HCT116 (cell line): ENCODE results near the gene NLRP6. TPM values are rescaled to one million over a fixed set of nuclear protein-coding genes. Genes with fewer than 3 reads are reported as not detected.

Experiments
- ATAC-seq: fragments of 200-7000 bp; cut with Tn5 transposase; 2 replicates; pipeline ENCODE4 v1.9.1; 2020; ENCODE audit warnings: mild to moderate bottlenecking, moderate library complexity
- BruUV-seq: library from RNA; stranded (reverse); fragments of 400-500 nt; replicated peaks from 2 replicates; lab custom pipeline; 2021; lab: Mats Ljungman, UMichigan
- CTCF ChIA-PET: fragments of 300-600 bp; sonication (Branson Sonifier 250); formaldehyde crosslinking; loops from one replicate; lab custom pipeline; 2021; ENCODE audit warnings: antibody characterized with exemption; lab: Charles Lee
- POLR2A ChIA-PET: fragments of 300-600, 350-600 bp; sonication (Branson Sonifier 250); formaldehyde crosslinking; loops from one replicate; lab custom pipeline; 2021; ENCODE audit warnings: antibody characterized with exemption; lab: Charles Lee
- RAD21 ChIA-PET, 2 experiments: fragments of 300-600 bp; sonication (Branson Sonifier 250); formaldehyde crosslinking; loops; one replicate each; lab custom pipeline; 2023; ENCODE audit warnings: low total read pairs in 2 of 2; ENCODE audit not compliant: uncharacterized antibody in 2 of 2, unreplicated experiment in 2 of 2, low non-redundant PET in 1 of 2; lab: Charles Lee
- DNase-seq: peaks from one replicate; pipeline ENCODE4 v3.0.0-alpha.2; 2010; ENCODE audit warnings: low read depth, low spot score
- H2AFZ ChIP-seq: fragments of 200-600 bp; shearing (Covaris generic), sonication (generic); 2 replicates; pipeline ENCODE4 v1.6.1; 2017; ENCODE audit warnings: low read depth, mixed run types, mixed read lengths, antibody characterized with exemption, low read length; ENCODE audit not compliant: poor library complexity, severe bottlenecking
- H3K27ac ChIP-seq: 2 replicates; pipeline ENCODE4 v1.5.1; 2012; ENCODE audit warnings: low read depth, low read length
- H3K27me3 ChIP-seq: fragments of 200-600 bp; sonication (generic); 2 replicates; pipeline ENCODE4 v1.6.1; 2016; ENCODE audit warnings: mixed run types, low read length, mixed read lengths; ENCODE audit not compliant: insufficient read depth
- H3K36me3 ChIP-seq, 2 experiments: fragments of 200-500 bp in 1 of 2; fragments of 200-600 bp in 1 of 2; sonication (Bioruptor generic) in 1 of 2; sonication (generic) in 1 of 2; 2 replicates each; pipeline versions ENCODE4 v1.5.1 to v1.6.1; 2014 to 2016; ENCODE audit warnings: low read length in 2 of 2, inconsistent platforms in 1 of 2, mixed read lengths in 1 of 2, mixed run types in 1 of 2; ENCODE audit not compliant: insufficient read depth in 2 of 2, control insufficient read depth in 1 of 2
- H3K4me1 ChIP-seq, 2 experiments: fragments of 200-600 bp in 1 of 2; sonication (generic) in 1 of 2; 2 replicates each; pipeline versions ENCODE4 v1.5.1 to v1.6.1; 2012 to 2017; ENCODE audit warnings: low read length in 2 of 2, inconsistent platforms in 1 of 2, mild to moderate bottlenecking in 1 of 2, mixed read lengths in 1 of 2, mixed run types in 1 of 2, moderate library complexity in 1 of 2; ENCODE audit not compliant: insufficient read depth in 2 of 2, control insufficient read depth in 1 of 2
- H3K4me2 ChIP-seq: fragments of 200-600 bp; sonication (generic); 2 replicates; pipeline ENCODE4 v1.6.1; 2017; ENCODE audit warnings: mixed run types, low read length, mixed read lengths
- H3K4me3 ChIP-seq, 2 experiments: fragments of 200-600 bp in 1 of 2; sonication (generic) in 1 of 2; replicated peaks in 1 of 2; 2 replicates each; pipeline ENCODE4 v1.5.1; 2011 to 2016; ENCODE audit warnings: low read length in 2 of 2, control low read depth in 1 of 2, low read depth in 1 of 2, mild to moderate bottlenecking in 1 of 2, mixed read lengths in 1 of 2, mixed run types in 1 of 2
- H3K79me2 ChIP-seq: fragments of 200-600 bp; sonication (generic); 2 replicates; pipeline ENCODE4 v1.6.1; 2017; ENCODE audit warnings: mild to moderate bottlenecking, mixed run types, low read length, moderate library complexity, mixed read lengths; ENCODE audit not compliant: insufficient read depth
- H3K9ac ChIP-seq: fragments of 200-600 bp; sonication (generic); 2 replicates; pipeline ENCODE4 v1.6.1; 2016; ENCODE audit warnings: low read length, mixed read lengths
- H3K9me2 ChIP-seq: fragments of 200-600 bp; sonication (generic), shearing (Covaris generic); 2 replicates; pipeline ENCODE4 v1.6.1; 2017; ENCODE audit warnings: mixed run types, mild to moderate bottlenecking, moderate library complexity; ENCODE audit not compliant: insufficient read depth
- H3K9me3 ChIP-seq, 2 experiments: fragments of 200-500 bp in 1 of 2; fragments of 200-600 bp in 1 of 2; sonication (Bioruptor generic) in 1 of 2; sonication (generic) in 1 of 2; 2 replicates each; pipeline ENCODE4 v1.6.1; 2014 to 2017; ENCODE audit warnings: low read length in 2 of 2, mixed read lengths in 2 of 2, inconsistent platforms in 1 of 2, low read depth in 1 of 2, mild to moderate bottlenecking in 1 of 2, mixed run types in 1 of 2, moderate library complexity in 1 of 2; ENCODE audit not compliant: control insufficient read depth in 1 of 2, insufficient read depth in 1 of 2
- H4K20me1 ChIP-seq: fragments of 200-600 bp; sonication (generic), shearing (Covaris generic); 2 replicates; pipeline ENCODE4 v1.6.1; 2017; ENCODE audit warnings: mixed run types, mild to moderate bottlenecking, moderate library complexity; ENCODE audit not compliant: insufficient read depth
- POLR2AphosphoS5 ChIP-seq: IDR thresholded peaks from 2 replicates; pipeline ENCODE4 v1.6.1; 2011; ENCODE audit warnings: mild to moderate bottlenecking, low read depth, low read length, moderate library complexity
- SIN3A ChIP-seq: IDR thresholded peaks from 2 replicates; pipeline ENCODE4 v1.6.1; 2012; ENCODE audit warnings: low read depth
- SP1 ChIP-seq: IDR thresholded peaks from 2 replicates; pipeline ENCODE4 v1.6.1; 2012; ENCODE audit warnings: low read depth
- intact Hi-C: fragments of 100-400 bp; cut with micrococcal nuclease; formaldehyde crosslinking; loops from 2 replicates; pipeline ENCODE4 v1.10.0; 2022
- total RNA-seq: library from RNA; stranded (reverse); gene quantifications from one replicate; pipeline ENCODE4 v1.2.1, GENCODE V29; 2021; ENCODE audit not compliant: unreplicated experiment
- TF ChIP-seq, protein P1 (sequence below): IDR thresholded peaks from 2 replicates; pipeline ENCODE4 v1.6.1; 2012

NLRP6 gene
- total RNA-seq, 1 experiment from 2014 or later: not detected

DNA sequence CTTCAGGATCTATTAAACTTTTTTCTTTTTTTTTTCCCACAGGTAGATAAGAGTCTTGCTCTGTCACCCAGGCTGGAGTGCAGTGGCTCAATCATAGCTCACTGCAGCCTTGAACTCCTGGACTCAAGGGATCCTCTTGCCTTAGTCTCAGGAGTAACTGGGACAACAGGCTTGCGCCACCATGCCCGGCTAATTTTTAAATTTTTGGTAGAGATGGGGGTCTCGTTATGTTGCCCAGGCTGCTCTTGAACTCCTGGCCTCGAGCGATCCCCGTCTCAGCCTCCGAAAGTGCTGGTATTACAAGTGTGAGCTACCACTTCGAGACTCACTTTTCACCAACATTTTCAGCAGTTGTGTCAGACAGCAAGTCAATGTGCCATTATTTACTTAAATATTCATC lies 43.0 kb upstream of the NLRP6 start:
- RAD21 ChIA-PET: no interaction called here

DNA sequence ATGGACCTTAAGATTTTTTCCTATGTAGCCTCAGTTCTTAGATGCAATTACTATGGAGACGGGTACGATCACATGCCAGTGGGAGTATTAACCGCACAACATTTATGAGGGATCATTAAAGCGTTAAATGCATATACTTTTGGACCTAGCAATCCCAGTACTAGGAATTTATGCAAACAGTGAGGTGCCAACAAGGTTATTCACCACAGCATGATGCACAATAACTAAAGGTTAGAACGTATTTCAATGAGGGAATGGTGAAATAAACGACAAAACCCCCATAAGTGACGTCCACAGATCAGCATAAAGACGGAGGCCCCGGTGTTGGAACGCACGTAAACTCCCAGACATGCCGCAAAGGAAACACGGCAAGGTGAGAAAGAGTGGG lies 42.6 kb upstream of the NLRP6 start:
- H3K4me1 ChIP-seq: peaks cover 6 to 20% of the 10 kb centered on the region in 2 experiments; a peak in 3 of 4 replicates
- H3K9me2 ChIP-seq: no peaks in the 10 kb centered on the region
- RAD21 ChIA-PET: no interaction called here
- POLR2A ChIA-PET: no interaction called here
- BruUV-seq: no TSS peak
- peaks cover 44% of the 10 kb centered on the region for H3K79me2 ChIP-seq
- no peaks in the 10 kb centered on the region for H3K9me3 ChIP-seq
- no peaks in the 10 kb centered on the region for H3K27me3 ChIP-seq
- H3K36me3 ChIP-seq: peaks cover 7 to 12% of the 10 kb centered on the region in 2 experiments; a peak in 3 of 4 replicates
- H3K27ac ChIP-seq: peak overlapping the region; percentile 83
- TF ChIP-seq, protein P1, sequence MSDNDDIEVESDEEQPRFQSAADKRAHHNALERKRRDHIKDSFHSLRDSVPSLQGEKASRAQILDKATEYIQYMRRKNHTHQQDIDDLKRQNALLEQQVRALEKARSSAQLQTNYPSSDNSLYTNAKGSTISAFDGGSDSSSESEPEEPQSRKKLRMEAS: no peak
- 0 out of 2 replicates have a peak, but pooled peaks have one; percentile 14 for TF ChIP-seq SIN3A
- no peaks in the 10 kb centered on the region for H4K20me1 ChIP-seq
- peak overlapping the region; percentile 74 for H3K9ac ChIP-seq
- H2AFZ ChIP-seq: no peak overlapping the region
- peak overlapping the region; percentile 83 for H3K4me2 ChIP-seq
- DNase-seq: no peak
- CTCF ChIA-PET: no interaction called here
- intact Hi-C loops: loop anchor here (5.0 kb wide), 2 partner anchors 52 to 217 kb away; partner anchors contain the start of genes PGGHG and PTDSS2
- peak; percentile 15 for ATAC-seq
- H3K4me3 ChIP-seq: peak overlapping the region; percentile 76 to 94

More for the DNA sequence above, 43.0 kb upstream of the NLRP6 start:
- no peak for DNase-seq
- POLR2A ChIA-PET: no interaction called here
- H2AFZ ChIP-seq: no peak overlapping the region
- no peak for TF ChIP-seq POLR2AphosphoS5
- no peak for TF ChIP-seq SP1
- H3K27me3 ChIP-seq: no peaks in the 10 kb centered on the region
- H3K27ac ChIP-seq: peak overlapping the region; percentile 83; the same call in 1 of the 2 replicates
- peak overlapping the region; percentile 83 for H3K4me2 ChIP-seq
- intact Hi-C loops: loop anchor here (5.0 kb wide), 2 partner anchors 52 to 217 kb away; partner anchors contain the start of genes PGGHG and PTDSS2
- no peaks in the 10 kb centered on the region for H3K9me3 ChIP-seq
- ATAC-seq: no peak
- peaks cover 7 to 8% of the 10 kb centered on the region in 2 experiments; a peak in 3 of 4 replicates for H3K36me3 ChIP-seq
- H3K9me2 ChIP-seq: no peaks in the 10 kb centered on the region
- H4K20me1 ChIP-seq: no peaks in the 10 kb centered on the region
- BruUV-seq: no TSS peak
- peaks cover 40% of the 10 kb centered on the region for H3K79me2 ChIP-seq
- H3K4me1 ChIP-seq: peaks cover 6 to 20% of the 10 kb centered on the region in 2 experiments; a peak in 3 of 4 replicates
- CTCF ChIA-PET: no interaction called here
- peak overlapping the region; percentile 76 to 94 for H3K4me3 ChIP-seq
- peak overlapping the region; percentile 74 for H3K9ac ChIP-seq
